Measurements from ENCODE around the gene ADAMTS17. TPM values are rescaled to one million over a fixed set of nuclear protein-coding genes. Genes with fewer than 3 reads are reported as not detected.

The ADAMTS17 gene
- total RNA-seq, 1 donor from 2014 or later: 1.5 TPM

DNA sequence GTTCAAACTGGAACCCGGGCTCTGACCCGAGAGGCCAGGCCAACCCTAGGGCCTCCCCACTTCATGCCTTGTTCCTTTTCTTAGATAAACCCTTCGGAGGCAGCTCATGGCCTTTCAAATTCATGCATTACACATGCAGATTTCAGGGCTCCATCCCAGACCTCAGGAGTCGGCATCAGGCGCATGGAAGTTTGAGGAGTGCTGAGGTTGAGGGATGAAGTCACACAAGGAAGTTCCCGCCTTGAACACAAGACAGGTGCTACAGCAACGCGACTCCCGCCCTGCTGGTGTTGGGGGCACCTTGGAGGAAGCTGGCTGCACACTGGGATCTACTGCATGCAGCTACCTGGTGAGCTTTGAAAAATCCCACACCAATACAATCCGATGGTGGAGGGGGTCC, 363.3 kb downstream of the ADAMTS17 start:
- H3K4me1 Mint-ChIP-seq (ENCODE audit: unreplicated experiment): peaks cover 30% of the 10 kb centered on the region

DNA sequence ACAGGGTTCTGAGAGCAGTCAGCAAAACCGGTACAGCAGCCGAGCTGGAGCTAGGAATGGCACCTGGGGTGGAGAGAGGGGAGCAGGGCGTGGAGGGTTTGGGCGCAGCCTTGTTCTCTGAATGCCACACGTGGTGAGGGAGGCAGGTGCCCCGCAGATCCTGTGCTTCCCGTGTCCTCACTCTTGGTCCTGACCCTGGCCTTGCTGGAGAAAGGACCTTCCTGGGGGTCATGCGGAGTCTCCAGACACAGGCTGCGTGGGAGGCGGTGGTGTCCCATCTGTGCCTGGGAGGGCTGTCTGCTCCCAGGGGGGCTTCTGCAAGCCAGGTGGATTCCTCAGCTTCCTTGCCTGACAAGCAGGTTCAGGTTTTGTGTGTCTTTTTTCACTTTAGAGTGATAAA, 363.8 kb downstream of the ADAMTS17 start:
- H3K36me3 Mint-ChIP-seq (ENCODE audit: unreplicated experiment): no peaks in the 10 kb centered on the region
- H3K4me1 Mint-ChIP-seq (ENCODE audit: unreplicated experiment): peaks cover 25% of the 10 kb centered on the region
- H3K9me3 Mint-ChIP-seq (ENCODE audit: unreplicated experiment): no peaks in the 10 kb centered on the region
- no peak for DNase-seq (ENCODE audit: extremely low spot score, unreplicated experiment)
- TF ChIP-seq, protein P1, sequence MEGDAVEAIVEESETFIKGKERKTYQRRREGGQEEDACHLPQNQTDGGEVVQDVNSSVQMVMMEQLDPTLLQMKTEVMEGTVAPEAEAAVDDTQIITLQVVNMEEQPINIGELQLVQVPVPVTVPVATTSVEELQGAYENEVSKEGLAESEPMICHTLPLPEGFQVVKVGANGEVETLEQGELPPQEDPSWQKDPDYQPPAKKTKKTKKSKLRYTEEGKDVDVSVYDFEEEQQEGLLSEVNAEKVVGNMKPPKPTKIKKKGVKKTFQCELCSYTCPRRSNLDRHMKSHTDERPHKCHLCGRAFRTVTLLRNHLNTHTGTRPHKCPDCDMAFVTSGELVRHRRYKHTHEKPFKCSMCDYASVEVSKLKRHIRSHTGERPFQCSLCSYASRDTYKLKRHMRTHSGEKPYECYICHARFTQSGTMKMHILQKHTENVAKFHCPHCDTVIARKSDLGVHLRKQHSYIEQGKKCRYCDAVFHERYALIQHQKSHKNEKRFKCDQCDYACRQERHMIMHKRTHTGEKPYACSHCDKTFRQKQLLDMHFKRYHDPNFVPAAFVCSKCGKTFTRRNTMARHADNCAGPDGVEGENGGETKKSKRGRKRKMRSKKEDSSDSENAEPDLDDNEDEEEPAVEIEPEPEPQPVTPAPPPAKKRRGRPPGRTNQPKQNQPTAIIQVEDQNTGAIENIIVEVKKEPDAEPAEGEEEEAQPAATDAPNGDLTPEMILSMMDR (IDR thresholded peaks at IDR 0.05): no peak
- H3K4me3 Mint-ChIP-seq (ENCODE audit: unreplicated experiment): no peak overlapping the region
- H3K27ac Mint-ChIP-seq (ENCODE audit: unreplicated experiment): no peak overlapping the region
- no peaks in the 10 kb centered on the region for H3K27me3 Mint-ChIP-seq (ENCODE audit: unreplicated experiment)

More for the DNA sequence above, 363.3 kb downstream of the ADAMTS17 start:
- TF ChIP-seq, protein P1 (IDR thresholded peaks at IDR 0.05): no peak
- H3K36me3 Mint-ChIP-seq (ENCODE audit: unreplicated experiment): no peaks in the 10 kb centered on the region
- no peak overlapping the region for H3K27ac Mint-ChIP-seq (ENCODE audit: unreplicated experiment)
- no peak for DNase-seq (ENCODE audit: extremely low spot score, unreplicated experiment)
- no peak overlapping the region for H3K4me3 Mint-ChIP-seq (ENCODE audit: unreplicated experiment)
- no peaks in the 10 kb centered on the region for H3K27me3 Mint-ChIP-seq (ENCODE audit: unreplicated experiment)
- no peaks in the 10 kb centered on the region for H3K9me3 Mint-ChIP-seq (ENCODE audit: unreplicated experiment)

DNA sequence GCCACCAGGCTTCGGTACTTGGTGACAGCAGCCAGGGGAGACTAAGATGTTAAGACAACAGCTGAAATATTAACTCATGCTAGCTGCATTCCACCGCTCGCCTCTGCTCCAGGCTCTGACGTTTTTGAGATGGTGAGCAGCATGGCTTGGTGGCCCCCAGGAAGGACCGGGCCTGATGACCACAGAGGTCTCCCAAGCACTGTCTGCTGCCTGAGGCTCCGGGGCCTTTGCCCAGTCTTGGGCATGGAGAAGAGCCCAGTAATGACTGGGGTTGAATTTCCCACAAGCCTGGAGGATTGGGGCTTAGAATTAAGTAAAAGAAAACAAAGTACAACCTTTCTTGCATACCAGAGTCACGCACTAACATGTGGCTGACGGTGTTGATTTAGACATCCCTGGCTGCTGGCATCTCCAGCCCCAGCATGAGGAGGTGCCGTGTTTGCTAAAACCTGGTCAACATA, 364.9 kb downstream of the ADAMTS17 start:
- Mint-ChIP-seq H3K9me3 (ENCODE audit: unreplicated experiment) (no peaks in the 10 kb centered on the region), H3K27ac (ENCODE audit: unreplicated experiment) (peak overlapping the region; percentile 31), H3K4me3 (ENCODE audit: unreplicated experiment) (no peak overlapping the region), H3K36me3 (ENCODE audit: unreplicated experiment) (no peaks in the 10 kb centered on the region), H3K27me3 (ENCODE audit: unreplicated experiment) (no peaks in the 10 kb centered on the region), H3K4me1 (ENCODE audit: unreplicated experiment) (peaks cover 19% of the 10 kb centered on the region)
- DNase-seq (ENCODE audit: extremely low spot score, unreplicated experiment): no peak
- TF ChIP-seq, protein P1 (IDR thresholded peaks at IDR 0.05): no peak

DNA sequence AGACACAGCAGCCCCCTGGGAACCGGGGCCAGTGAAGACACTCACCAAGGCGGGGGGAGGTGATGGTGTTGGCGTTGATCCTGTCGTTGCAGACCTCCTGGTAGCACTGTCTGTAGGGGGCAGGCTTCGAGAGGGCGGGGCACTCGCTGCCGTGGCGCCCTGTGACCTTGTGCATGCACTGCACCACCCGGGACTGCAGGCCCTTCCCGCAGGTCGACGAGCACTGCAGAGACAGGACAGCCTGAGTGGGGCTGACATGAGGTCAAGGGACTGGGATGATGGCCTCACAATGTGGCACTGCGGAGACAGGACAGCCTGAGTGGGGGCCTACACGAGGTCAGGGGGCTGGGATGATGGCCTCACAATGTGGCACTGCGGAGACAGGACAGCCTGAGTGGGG, 365.8 kb downstream of the ADAMTS17 start:
- Mint-ChIP-seq H3K36me3 (ENCODE audit: unreplicated experiment) (no peaks in the 10 kb centered on the region), H3K4me1 (ENCODE audit: unreplicated experiment) (peaks cover 16% of the 10 kb centered on the region), H3K9me3 (ENCODE audit: unreplicated experiment) (no peaks in the 10 kb centered on the region), H3K27me3 (ENCODE audit: unreplicated experiment) (peaks cover 2% of the 10 kb centered on the region), H3K27ac (ENCODE audit: unreplicated experiment) (no peak overlapping the region), H3K4me3 (ENCODE audit: unreplicated experiment) (no peak overlapping the region)
- TF ChIP-seq, protein P1 (IDR thresholded peaks at IDR 0.05): no peak
- no peak for DNase-seq (ENCODE audit: extremely low spot score, unreplicated experiment)

DNA sequence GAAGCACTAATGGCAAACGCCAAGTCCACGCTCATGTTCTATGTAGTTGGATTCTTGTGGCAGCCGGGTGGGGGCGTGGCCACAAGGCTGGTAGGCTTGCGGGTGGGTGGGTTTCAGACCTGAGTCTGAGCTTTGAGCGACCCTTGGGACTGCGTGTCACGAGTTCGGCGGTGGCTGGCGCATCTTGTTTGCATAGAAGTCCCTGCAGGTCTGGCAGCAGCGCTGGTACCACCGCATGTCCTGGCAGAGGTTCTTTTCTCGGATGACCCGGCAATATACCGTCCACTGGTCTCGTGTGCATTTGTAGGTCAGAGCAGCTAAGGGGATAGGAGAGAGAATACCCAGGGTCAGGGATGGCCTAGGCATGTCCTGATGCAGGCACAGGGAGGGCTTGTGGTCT, 367.5 kb downstream of the ADAMTS17 start:
- Mint-ChIP-seq H3K27ac (ENCODE audit: unreplicated experiment) (no peak overlapping the region), H3K9me3 (ENCODE audit: unreplicated experiment) (no peaks in the 10 kb centered on the region), H3K4me1 (ENCODE audit: unreplicated experiment) (peaks cover 14% of the 10 kb centered on the region), H3K4me3 (ENCODE audit: unreplicated experiment) (no peak overlapping the region), H3K27me3 (ENCODE audit: unreplicated experiment) (peaks cover 5% of the 10 kb centered on the region), H3K36me3 (ENCODE audit: unreplicated experiment) (no peaks in the 10 kb centered on the region)
- no peak for DNase-seq (ENCODE audit: extremely low spot score, unreplicated experiment)
- TF ChIP-seq, protein P1 (IDR thresholded peaks at IDR 0.05): no peak

Data from osteocyte (in vitro differentiated cells).